Mammary epithelial cell (primary cell): ENCODE data around the gene ATP5F1E.

ENCODE experiments used
- EZH2 ChIP-seq: IDR thresholded peaks from 2 replicates; pipeline ENCODE4 v1.6.1; 2012; ENCODE audit warnings: low read length, inconsistent platforms, borderline replicate concordance
- TF ChIP-seq, protein P1 (sequence below), 2 donors: IDR thresholded peaks in 1 of 2; conservative IDR thresholded peaks in 1 of 2; 2 replicates each; pipeline ENCODE4 v1.5.1; 2011 to 2012; ENCODE audit warnings: inconsistent platforms in 2 of 2, low read length in 2 of 2, mild to moderate bottlenecking in 2 of 2, control low read depth in 1 of 2, low read depth in 1 of 2; ENCODE audit not compliant: insufficient read depth in 1 of 2; ENCODE audit errors: extremely low read depth in 1 of 2

DNA sequence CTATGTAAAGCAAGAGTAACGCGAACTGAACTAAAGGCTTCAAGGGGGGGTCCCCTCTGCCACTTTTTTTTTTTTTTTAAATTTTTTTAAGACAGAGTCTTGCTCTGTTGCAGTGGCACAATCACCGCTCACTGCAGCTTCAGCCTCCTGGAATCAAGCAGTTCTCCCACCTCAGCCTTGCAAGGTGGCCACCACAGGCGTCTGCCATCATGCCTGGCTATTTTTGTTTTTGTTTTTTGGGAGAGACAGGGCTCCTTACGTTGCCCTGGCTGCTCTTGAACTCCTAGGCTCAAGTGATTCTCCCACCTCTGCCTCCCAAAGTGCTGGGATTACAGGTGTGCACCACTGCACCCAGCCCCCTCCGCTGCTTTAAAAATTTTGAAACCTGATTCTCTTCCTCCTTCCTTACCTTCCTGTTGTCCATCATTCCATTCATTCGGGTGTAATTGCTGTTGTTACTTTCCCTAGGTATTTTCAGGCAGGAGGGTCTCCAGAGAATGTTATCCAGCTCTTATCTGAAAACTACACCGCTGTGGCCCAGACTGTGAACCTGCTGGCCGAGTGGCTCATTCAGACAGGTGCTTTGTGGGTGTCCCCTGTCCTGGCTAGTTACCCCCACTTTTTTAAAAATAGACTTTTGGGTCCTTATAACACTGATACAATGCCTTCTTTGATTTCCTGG lies 45.7 kb downstream of the ATP5F1E start:
- TF ChIP-seq, protein P1, sequence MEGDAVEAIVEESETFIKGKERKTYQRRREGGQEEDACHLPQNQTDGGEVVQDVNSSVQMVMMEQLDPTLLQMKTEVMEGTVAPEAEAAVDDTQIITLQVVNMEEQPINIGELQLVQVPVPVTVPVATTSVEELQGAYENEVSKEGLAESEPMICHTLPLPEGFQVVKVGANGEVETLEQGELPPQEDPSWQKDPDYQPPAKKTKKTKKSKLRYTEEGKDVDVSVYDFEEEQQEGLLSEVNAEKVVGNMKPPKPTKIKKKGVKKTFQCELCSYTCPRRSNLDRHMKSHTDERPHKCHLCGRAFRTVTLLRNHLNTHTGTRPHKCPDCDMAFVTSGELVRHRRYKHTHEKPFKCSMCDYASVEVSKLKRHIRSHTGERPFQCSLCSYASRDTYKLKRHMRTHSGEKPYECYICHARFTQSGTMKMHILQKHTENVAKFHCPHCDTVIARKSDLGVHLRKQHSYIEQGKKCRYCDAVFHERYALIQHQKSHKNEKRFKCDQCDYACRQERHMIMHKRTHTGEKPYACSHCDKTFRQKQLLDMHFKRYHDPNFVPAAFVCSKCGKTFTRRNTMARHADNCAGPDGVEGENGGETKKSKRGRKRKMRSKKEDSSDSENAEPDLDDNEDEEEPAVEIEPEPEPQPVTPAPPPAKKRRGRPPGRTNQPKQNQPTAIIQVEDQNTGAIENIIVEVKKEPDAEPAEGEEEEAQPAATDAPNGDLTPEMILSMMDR (conservative IDR thresholded peaks at IDR 0.05 in 1 of 2, IDR thresholded peaks at IDR 0.05 in 1 of 2; ENCODE audit: extremely low read depth in 1 of 2, insufficient read depth in 1 of 2, low read depth in 1 of 2, low read length in 2 of 2): no peak
- no peak for TF ChIP-seq EZH2
